OCI-LY7 (cell line): ENCODE measurements around the gene DPYSL3. TPM values are rescaled to one million over a fixed set of nuclear protein-coding genes. Genes with fewer than 3 reads are reported as not detected.

ENCODE experiments used
- BruUV-seq: library from RNA; stranded (reverse); fragments of 400-500 nt; replicated peaks from 2 replicates; lab custom pipeline; 2021; lab: Mats Ljungman, UMichigan
- CTCF ChIA-PET: fragments of 300-600 bp; sonication (Branson Sonifier 250); formaldehyde crosslinking; loops from one replicate; lab custom pipeline; 2022; ENCODE audit warnings: antibody characterized with exemption; ENCODE audit not compliant: unreplicated experiment; lab: Charles Lee
- POLR2A ChIA-PET: fragments of 300-600 bp; sonication (Branson Sonifier 250); formaldehyde crosslinking; loops from one replicate; lab custom pipeline; 2022; ENCODE audit warnings: antibody characterized with exemption; lab: Charles Lee
- DNase-seq: peaks from one replicate; pipeline ENCODE4 v3.0.0-alpha.2; 2015; ENCODE audit warnings: low spot score
- H2AFZ ChIP-seq: fragments of 200-600 bp; sonication (generic), shearing (Covaris generic); 2 replicates; pipeline ENCODE4 v1.6.1; 2014; ENCODE audit warnings: mild to moderate bottlenecking, antibody characterized with exemption, low read length, moderate library complexity
- H3K27ac ChIP-seq: fragments of 200-600 bp; sonication (generic); 2 replicates; pipeline ENCODE4 v1.5.1; 2014; ENCODE audit warnings: mixed run types, low read depth, mild to moderate bottlenecking, moderate library complexity, low read length, inconsistent platforms; ENCODE audit not compliant: poor library complexity, severe bottlenecking
- H3K36me3 ChIP-seq: fragments of 200-600 bp; sonication (generic); 2 replicates; pipeline ENCODE4 v1.6.1; 2014; ENCODE audit warnings: mild to moderate bottlenecking, antibody characterized with exemption, low read length, moderate library complexity, mixed read lengths; ENCODE audit not compliant: insufficient read depth
- H3K4me1 ChIP-seq: fragments of 200-600 bp; sonication (generic); 2 replicates; pipeline ENCODE4 v1.5.1; 2014; ENCODE audit warnings: mild to moderate bottlenecking, low read length; ENCODE audit not compliant: insufficient read depth, poor library complexity, severe bottlenecking
- H3K4me2 ChIP-seq: fragments of 200-600 bp; sonication (generic); 2 replicates; pipeline ENCODE4 v1.6.1; 2014; ENCODE audit warnings: mild to moderate bottlenecking, low read length
- H3K4me3 ChIP-seq: fragments of 200-600 bp; sonication (generic); 2 replicates; pipeline ENCODE4 v1.5.1; 2014; ENCODE audit warnings: mild to moderate bottlenecking, low read depth, low read length; ENCODE audit not compliant: poor library complexity, severe bottlenecking
- H3K79me2 ChIP-seq: fragments of 200-600 bp; sonication (generic); 2 replicates; pipeline ENCODE4 v1.6.1; 2016; ENCODE audit warnings: low read depth, mild to moderate bottlenecking, low read length, moderate library complexity, mixed read lengths; ENCODE audit not compliant: insufficient read depth
- H3K9me2 ChIP-seq: fragments of 200-600 bp; sonication (generic); 2 replicates; pipeline ENCODE4 v1.6.1; 2016; ENCODE audit warnings: mild to moderate bottlenecking, low read length, mixed read lengths; ENCODE audit not compliant: insufficient read depth
- H3K9me3 ChIP-seq: fragments of 200-600 bp; sonication (generic); 2 replicates; pipeline ENCODE4 v1.6.1; 2014; ENCODE audit warnings: mild to moderate bottlenecking, mixed run types, low read length, mixed read lengths
- H4K20me1 ChIP-seq: fragments of 200-600 bp; sonication (generic); 2 replicates; pipeline ENCODE4 v1.6.1; 2014; ENCODE audit warnings: mild to moderate bottlenecking, antibody characterized with exemption, low read length, moderate library complexity, mixed read lengths; ENCODE audit not compliant: insufficient read depth
- CTCF ChIP-seq: fragments of 200-600 bp; sonication (generic); conservative IDR thresholded peaks from 2 replicates; pipeline ENCODE4 v1.5.1; 2014; ENCODE audit warnings: mild to moderate bottlenecking, antibody characterized with exemption, low read length, moderate library complexity, mixed read lengths
- EZH2phosphoT487 ChIP-seq: fragments of 200-600 bp; sonication (generic); IDR thresholded peaks from 2 replicates; pipeline ENCODE4 v1.6.1; 2018; ENCODE audit warnings: low read depth, borderline replicate concordance, mild to moderate bottlenecking, mixed run types, antibody characterized with exemption, low read length, moderate library complexity, mixed read lengths
- intact Hi-C: fragments of 100-400 bp; cut with micrococcal nuclease; formaldehyde crosslinking; loops from one replicate; pipeline ENCODE4 v1.10.0; 2022; ENCODE audit not compliant: unreplicated experiment
- total RNA-seq, 2 experiments: library from RNA; depleted of rRNA in 1 of 2; stranded (reverse); fragments of >200 nt in 1 of 2; shearing (Covaris generic) in 1 of 2; gene quantifications; 2 replicates each; pipeline ENCODE4 v1.2.3, GENCODE V29; 2014 to 2022

DPYSL3 gene
- total RNA-seq, 2 experiments from 2014 or later = not detected

GRCh38 chr5:147361441-147362175, 148.3 kb downstream of the DPYSL3 start:
- Histone ChIP-seq H3K36me3 (no peaks in the 10 kb centered on the region), H3K4me1 (no peaks in the 10 kb centered on the region), H3K4me2 (no peak overlapping the region), H3K79me2 (no peaks in the 10 kb centered on the region), H3K9me3 (no peaks in the 10 kb centered on the region), H3K4me3 (no peak overlapping the region), H4K20me1 (no peaks in the 10 kb centered on the region), H2AFZ (no peak overlapping the region), H3K9me2 (no peaks in the 10 kb centered on the region), H3K27ac (no peak overlapping the region)
- no peak for DNase-seq
- ChIA-PET POLR2A (no interaction called here), CTCF (no interaction called here)
- no peak for TF ChIP-seq EZH2phosphoT487
- TF ChIP-seq CTCF = no peak
- intact Hi-C loops = no loop called here
- no TSS peak for BruUV-seq

GRCh38 chr5:147360816-147361215, 149.1 kb downstream of the DPYSL3 start:
- no peak for DNase-seq
- no peak overlapping the region for H3K4me3 ChIP-seq
- CTCF ChIA-PET = no interaction called here
- no TSS peak for BruUV-seq
- H4K20me1 ChIP-seq = no peaks in the 10 kb centered on the region
- intact Hi-C loops = no loop called here
- POLR2A ChIA-PET = interaction anchor here (0.7 kb wide), 1 partner anchor 442 kb away, joined by 5 read pairs; no protein-coding TSS in a partner anchor
- no peaks in the 10 kb centered on the region for H3K9me2 ChIP-seq
- no peaks in the 10 kb centered on the region for H3K9me3 ChIP-seq
- no peak overlapping the region for H2AFZ ChIP-seq
- TF ChIP-seq CTCF (no peak), EZH2phosphoT487 (no peak)
- no peaks in the 10 kb centered on the region for H3K36me3 ChIP-seq
- no peaks in the 10 kb centered on the region for H3K4me1 ChIP-seq
- H3K27ac ChIP-seq = no peak overlapping the region
- H3K4me2 ChIP-seq = no peak overlapping the region
- H3K79me2 ChIP-seq = no peaks in the 10 kb centered on the region

- Histone ChIP-seq H3K4me3 (no peak overlapping the region), H3K27ac (no peak overlapping the region), H3K9me2 (no peaks in the 10 kb centered on the region), H4K20me1 (no peaks in the 10 kb centered on the region), H3K4me2 (no peak overlapping the region), H2AFZ (no peak overlapping the region), H3K4me1 (no peaks in the 10 kb centered on the region), H3K9me3 (no peaks in the 10 kb centered on the region), H3K79me2 (no peaks in the 10 kb centered on the region), H3K36me3 (no peaks in the 10 kb centered on the region)
- ChIA-PET POLR2A (no interaction called here), CTCF (no interaction called here)
- intact Hi-C loops = no loop called here
- TF ChIP-seq EZH2phosphoT487 (no peak), CTCF (no peak)
- DNase-seq = no peak
- BruUV-seq = no TSS peak
Measured at GRCh38 chr5:147359581-147359980, 150.3 kb downstream of the DPYSL3 start.
